Spleen (tissue), 11 donors: ENCODE results near the gene ASCC3. TPM values are rescaled to one million over a fixed set of nuclear protein-coding genes. Genes with fewer than 3 reads are reported as not detected.
"Not testable (repeated sequence)": the region's sequence is repeated elsewhere in the genome, so short reads cannot be mapped to it uniquely, and the experiment has no call there.

Source experiments
- DNase-seq: peaks from one replicate; pipeline ENCODE4 v3.0.0-alpha.2; 2020
- H3K27ac ChIP-seq, 8 donors: fragments of 200-600 bp; sonication (generic) in 7 of 8; 1 replicate in 4 of 8; 2 replicates in 4 of 8; pipeline versions ENCODE4 v1.5.0 to v1.8.0; 2016 to 2021; ENCODE audit warnings: inconsistent platforms in 4 of 8, mild to moderate bottlenecking in 4 of 8, moderate library complexity in 1 of 8
- H3K27me3 ChIP-seq, 7 donors: fragments of 200-600 bp; sonication (generic) in 6 of 7; replicated peaks in 1 of 7; 1 replicate in 4 of 7; 2 replicates in 3 of 7; pipeline versions ENCODE4 v1.5.0 to v1.8.0; 2016 to 2021; ENCODE audit warnings: inconsistent platforms in 3 of 7, mild to moderate bottlenecking in 1 of 7
- H3K36me3 ChIP-seq, 6 donors: fragments of 200-600 bp; sonication (generic) in 5 of 6; 1 replicate in 4 of 6; 2 replicates in 2 of 6; pipeline versions ENCODE4 v1.5.0 to v1.8.0; 2016 to 2021; ENCODE audit warnings: inconsistent platforms in 2 of 6
- H3K4me1 ChIP-seq, 6 donors: fragments of 200-600 bp; sonication (generic) in 5 of 6; 1 replicate in 3 of 6; 2 replicates in 3 of 6; pipeline versions ENCODE4 v1.5.0 to v1.8.0; 2016 to 2021; ENCODE audit warnings: inconsistent platforms in 3 of 6
- H3K4me3 ChIP-seq, 8 donors: fragments of 200-600 bp; sonication (generic) in 7 of 8; 1 replicate in 4 of 8; 2 replicates in 4 of 8; pipeline versions ENCODE4 v1.5.0 to v1.8.0; 2016 to 2021; ENCODE audit warnings: inconsistent platforms in 4 of 8, mild to moderate bottlenecking in 4 of 8, moderate library complexity in 2 of 8
- H3K9me3 ChIP-seq, 8 donors: fragments of 200-600 bp; sonication (generic) in 7 of 8; 1 replicate in 4 of 8; 2 replicates in 4 of 8; pipeline versions ENCODE4 v1.5.0 to v1.8.0; 2016 to 2021; ENCODE audit warnings: inconsistent platforms in 4 of 8
- CTCF ChIP-seq, 11 experiments: fragments of 200-600 bp in 7 of 11; fragments of 450-650 bp in 4 of 11; sonication (generic) in 4 of 11; IDR thresholded peaks in 8 of 11; conservative IDR thresholded peaks in 3 of 11; 1 replicate in 7 of 11; 2 replicates in 4 of 11; pipeline versions ENCODE4 v1.4.0 to v1.8.0; 2016 to 2021; ENCODE audit warnings: antibody characterized with exemption in 11 of 11, inconsistent platforms in 4 of 11, mild to moderate bottlenecking in 1 of 11
- POLR2A ChIP-seq, 3 donors: fragments of 450-650 bp; IDR thresholded peaks; one replicate each; pipeline ENCODE4 v1.5.1; 2017; ENCODE audit warnings: antibody characterized with exemption in 3 of 3, mild to moderate bottlenecking in 1 of 3
- POLR2AphosphoS5 ChIP-seq, 3 donors: sonication (generic); formaldehyde crosslinking; IDR thresholded peaks; one replicate each; pipeline ENCODE4 v1.5.1; 2017; ENCODE audit warnings: antibody characterized with exemption in 3 of 3
- WGBS, 5 donors: extraction: QIAGEN DNeasy Blood & Tissue Kit in 3 of 5; methylation state at CpG; one replicate each; pipeline versions ENCODE4 v1.1.5 to v1.1.7; 2013 to 2018; 5-methylcytosine and 5-hydroxymethylcytosine counted together
- intact Hi-C: fragments of 100-400 bp; cut with DNase I; formaldehyde crosslinking; loops from one replicate; pipeline ENCODE4 v1.15.0; 2023; ENCODE audit warnings: low total_unique reads
- polyA plus RNA-seq, 3 donors: library from polyadenylated mRNA; stranded (reverse); fragments of 200-250 nt; gene quantifications; one replicate each; pipeline ENCODE4 v1.2.1, GENCODE V29; 2013
- total RNA-seq, 7 donors: library from RNA; depleted of rRNA in 3 of 7; stranded (reverse); fragments of >200 nt in 3 of 7; fragmentation: NEBNext Ultra II Directional in 4 of 7; extraction: Animal tissue kit (Norgen Biotek cat#: 25700) in 4 of 7; gene quantifications; one replicate each; pipeline versions ENCODE4 v1.1.0 to v1.2.1, GENCODE V29; 2016 to 2021
- donor health status: healthy with polysubstance abuse.
- donor health status: DM: no; HTN: no; CAD: no; lungs with moderate emphysema.
- donor health status: DM: no; HTN: no; CAD: no.
- donor health status: Bipolar disorder and iron deficiency.
- donor health status: healthy.
- donor health status: DM: no; HTN: no; CAD: no.
- donor health status: DM: yes; HTN: yes; CAD: no.

Gene ASCC3
- total and polyA plus RNA-seq, 10 donors = 7.9 to 52.4 (median 40.8) TPM

- Histone ChIP-seq H3K4me1 (no peaks in the 10 kb centered on the region), H3K27me3 (no peaks in the 10 kb centered on the region), H3K4me3 (no peak overlapping the region), H3K36me3 (peaks cover 2 to 48% (median 31%) of the 10 kb centered on the region in 6 donors), H3K27ac (no peak overlapping the region), H3K9me3 (peaks cover 0 to 16% (median 10%) of the 10 kb centered on the region in 8 donors)
- TF ChIP-seq POLR2A (IDR thresholded peaks at IDR 0.05) (no peak), POLR2AphosphoS5 (IDR thresholded peaks at IDR 0.05) (no peak), CTCF (IDR thresholded peaks at IDR 0.05 in 8 of 11, conservative IDR thresholded peaks at IDR 0.05 in 3 of 11) (no peak)
- WGBS, 5 donors = 52 to 78% (median 71%) methylated on average over 1 of the region's 1 CpG
- intact Hi-C loops = no loop called here
- no peak for DNase-seq
Observed at GRCh38 chr6:100768816-100769351, 112.2 kb downstream of the ASCC3 start.

GRCh38 chr6:100763617-100764241 lies 117.4 kb downstream of the ASCC3 start:
- WGBS, 5 donors = 94 to 97% (median 97%) methylated on average over 2 of the region's 2 CpGs
- Histone ChIP-seq H3K27me3 (no peaks in the 10 kb centered on the region), H3K4me3 (no peak overlapping the region), H3K36me3 (peaks cover 2 to 94% (median 52%) of the 10 kb centered on the region in 6 donors), H3K4me1 (no peaks in the 10 kb centered on the region), H3K9me3 (peaks cover 0 to 29% (median 18%) of the 10 kb centered on the region in 8 donors), H3K27ac (no peak overlapping the region)
- intact Hi-C loops = no loop called here
- no peak for DNase-seq
- TF ChIP-seq POLR2AphosphoS5 (IDR thresholded peaks at IDR 0.05) = no peak
- TF ChIP-seq POLR2A (IDR thresholded peaks at IDR 0.05) = no peak
- TF ChIP-seq CTCF (IDR thresholded peaks at IDR 0.05 in 8 of 11, conservative IDR thresholded peaks at IDR 0.05 in 3 of 11) = no peak

- Histone ChIP-seq H3K9me3 (peaks cover 0 to 33% (median 18%) of the 10 kb centered on the region in 8 donors), H3K27ac (no peak overlapping the region), H3K4me3 (no peak overlapping the region), H3K4me1 (no peaks in the 10 kb centered on the region), H3K27me3 (no peaks in the 10 kb centered on the region), H3K36me3 (peaks cover 2 to 87% (median 49%) of the 10 kb centered on the region in 6 donors)
- intact Hi-C loops = no loop called here
- 86 to 94% (median 91%) methylated on average over 2 of the region's 2 CpGs for WGBS, 5 donors
- no peak for TF ChIP-seq POLR2A (IDR thresholded peaks at IDR 0.05)
- no peak for TF ChIP-seq POLR2AphosphoS5 (IDR thresholded peaks at IDR 0.05)
- no peak for TF ChIP-seq CTCF (IDR thresholded peaks at IDR 0.05 in 8 of 11, conservative IDR thresholded peaks at IDR 0.05 in 3 of 11)
- DNase-seq = no peak
Observed at GRCh38 chr6:100761841-100762240, 119.3 kb downstream of the ASCC3 start.

GRCh38 chr6:100758386-100758785 lies 122.7 kb downstream of the ASCC3 start:
- intact Hi-C loops, H3K27me3 ChIP-seq, H3K27ac ChIP-seq, H3K4me1 ChIP-seq, DNase-seq, H3K4me3 ChIP-seq: not testable (repeated sequence)
- WGBS, 5 donors = 88 to 100% (median 98%) methylated on average over 1 of the region's 1 CpG
- Histone ChIP-seq H3K36me3 (peaks cover 0 to 63% (median 21%) of the 10 kb centered on the region in 6 donors), H3K9me3 (peaks cover 0 to 12% (median 3%) of the 10 kb centered on the region in 8 donors)
